ENCODE data around the gene ANKRD18B. TPM values are rescaled to one million over a fixed set of nuclear protein-coding genes. Genes with fewer than 3 reads are reported as not detected.
"Not testable (repeated sequence)": the region's sequence is repeated elsewhere in the genome, so short reads cannot be mapped to it uniquely, and the experiment has no call there.

Gene ANKRD18B
- total RNA-seq, 1 experiment from 2014 or later: 9.1 TPM

DNA sequence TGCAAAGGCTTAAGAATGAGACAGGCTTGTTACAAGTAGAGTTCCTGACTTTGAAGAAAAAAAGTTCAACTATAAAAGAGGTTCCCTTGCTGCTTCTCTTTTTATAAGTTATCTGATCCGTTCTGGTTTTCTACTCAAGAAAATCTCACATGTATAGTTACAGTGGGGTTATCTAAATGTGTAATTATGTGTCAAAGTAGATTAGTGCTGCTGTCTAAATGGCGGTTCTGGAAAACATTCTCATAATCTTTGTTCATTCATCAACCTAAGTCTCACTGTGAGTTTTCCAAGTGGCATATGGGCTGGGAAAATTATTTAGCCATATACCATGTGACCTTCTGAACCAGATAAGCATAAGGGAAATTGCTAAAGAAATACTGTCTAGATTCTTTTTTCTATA lies 21.7 kb downstream of the ANKRD18B start:
- not testable (repeated sequence) for H3K14ac ChIP-seq (ENCODE audit: insufficient read depth, low read length); H2BK120ac ChIP-seq (ENCODE audit: low read depth, low read length, poor library complexity, severe bottlenecking); H3K18ac ChIP-seq (ENCODE audit: insufficient read length, low read depth, low read length); H4K8ac ChIP-seq (replicated peaks; ENCODE audit: insufficient read length, low read depth, low read length); H3K4me1 ChIP-seq (ENCODE audit: insufficient read depth, low read length); H3K9me3 Mint-ChIP-seq; H3K9me3 ChIP-seq (ENCODE audit: control insufficient read depth, low read depth, low read length); H4K20me1 ChIP-seq (ENCODE audit: control insufficient read depth, insufficient read depth, insufficient read length); H2BK15ac ChIP-seq (ENCODE audit: low read depth, low read length); H3K27me3 ChIP-seq (ENCODE audit: insufficient read depth, low read length); H3K56ac ChIP-seq (ENCODE audit: insufficient read length, low read depth, low read length); H3K79me1 ChIP-seq (ENCODE audit: insufficient read depth, low read depth, low read length, poor library complexity, severe bottlenecking); H3K9ac ChIP-seq (ENCODE audit: extremely low read depth, insufficient read length, low read length); H3K23me2 ChIP-seq (ENCODE audit: insufficient read length, low read depth, low read length, poor library complexity, severe bottlenecking); DNase-seq; H2BK20ac ChIP-seq (ENCODE audit: low read depth, low read length, poor library complexity, severe bottlenecking); H3K79me2 ChIP-seq (ENCODE audit: insufficient read depth, low read length); H2BK12ac ChIP-seq (ENCODE audit: insufficient read length, low read depth, low read length); H3K23ac ChIP-seq (ENCODE audit: insufficient read length, low read depth, low read length); H3K4me2 ChIP-seq (ENCODE audit: insufficient read depth, insufficient read length, low read length); H3K27ac ChIP-seq (ENCODE audit: insufficient read length, low read depth, low read length); H3K27me3 Mint-ChIP-seq (ENCODE audit: low read depth); H4K91ac ChIP-seq (ENCODE audit: insufficient read length, low read depth, low read length); H2BK5ac ChIP-seq (ENCODE audit: insufficient read length, low read length); H3K4me3 Mint-ChIP-seq; H4K5ac ChIP-seq (ENCODE audit: insufficient read length, low read depth, low read length); H3K27ac Mint-ChIP-seq; H2AK5ac ChIP-seq (ENCODE audit: insufficient read length, low read length); H3T11ph ChIP-seq (ENCODE audit: low read length); H3K4me1 Mint-ChIP-seq; H3K4ac ChIP-seq (ENCODE audit: low read depth, low read length); H2AFZ ChIP-seq (ENCODE audit: low read length)
- no CpG with 5 or more reads among the region's 2 CpGs for WGBS (ENCODE audit: extremely low coverage, insufficient read length, low lambda C conversion rate)
- peaks cover 0 to 17% (median 2%) of the 10 kb centered on the region in 3 experiments; a peak in 3 of 7 replicates for H3K36me3 Mint-ChIP-seq (ENCODE audit: insufficient read depth in 1 of 3, low read depth in 3 of 3)

DNA sequence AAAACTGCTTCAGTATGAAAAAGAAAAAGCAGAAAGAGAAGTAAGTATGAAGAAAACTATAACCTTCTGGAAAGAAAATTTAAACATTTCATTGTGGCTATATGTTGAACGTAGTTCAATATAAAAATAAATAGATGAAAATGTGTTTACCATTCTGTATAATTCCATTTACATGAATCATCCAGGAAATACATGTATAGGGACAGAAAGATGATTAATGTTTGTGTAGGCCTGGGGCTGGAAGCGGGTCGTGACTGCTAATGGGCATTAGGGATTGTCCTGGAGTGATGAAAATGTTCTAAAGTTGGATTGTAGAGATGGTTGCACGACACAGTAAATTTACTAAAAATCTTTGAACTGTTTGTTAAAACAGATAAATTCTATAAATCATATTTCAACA lies 24.8 kb downstream of the ANKRD18B start:
- H3K4me1 Mint-ChIP-seq; H2BK120ac ChIP-seq (ENCODE audit: low read depth, low read length, poor library complexity, severe bottlenecking); H3K9ac ChIP-seq (ENCODE audit: extremely low read depth, insufficient read length, low read length); H3K9me3 ChIP-seq (ENCODE audit: control insufficient read depth, low read depth, low read length); H3T11ph ChIP-seq (ENCODE audit: low read length); H3K23me2 ChIP-seq (ENCODE audit: insufficient read length, low read depth, low read length, poor library complexity, severe bottlenecking); H2BK12ac ChIP-seq (ENCODE audit: insufficient read length, low read depth, low read length); H4K20me1 ChIP-seq (ENCODE audit: control insufficient read depth, insufficient read depth, insufficient read length); H2BK5ac ChIP-seq (ENCODE audit: insufficient read length, low read length); H3K4me1 ChIP-seq (ENCODE audit: insufficient read depth, low read length); H3K4me2 ChIP-seq (ENCODE audit: insufficient read depth, insufficient read length, low read length); H3K9me3 Mint-ChIP-seq; H2AFZ ChIP-seq (ENCODE audit: low read length); H3K4me3 Mint-ChIP-seq; H4K91ac ChIP-seq (ENCODE audit: insufficient read length, low read depth, low read length); H3K27ac Mint-ChIP-seq; H3K23ac ChIP-seq (ENCODE audit: insufficient read length, low read depth, low read length); H3K79me1 ChIP-seq (ENCODE audit: insufficient read depth, low read depth, low read length, poor library complexity, severe bottlenecking); H3K27ac ChIP-seq (ENCODE audit: insufficient read length, low read depth, low read length); H4K8ac ChIP-seq (replicated peaks; ENCODE audit: insufficient read length, low read depth, low read length); H2AK5ac ChIP-seq (ENCODE audit: insufficient read length, low read length); H3K18ac ChIP-seq (ENCODE audit: insufficient read length, low read depth, low read length); H3K79me2 ChIP-seq (ENCODE audit: insufficient read depth, low read length); H2BK15ac ChIP-seq (ENCODE audit: low read depth, low read length); H3K56ac ChIP-seq (ENCODE audit: insufficient read length, low read depth, low read length); H4K5ac ChIP-seq (ENCODE audit: insufficient read length, low read depth, low read length); H3K27me3 Mint-ChIP-seq (ENCODE audit: low read depth); DNase-seq; H3K14ac ChIP-seq (ENCODE audit: insufficient read depth, low read length); H2BK20ac ChIP-seq (ENCODE audit: low read depth, low read length, poor library complexity, severe bottlenecking); H3K27me3 ChIP-seq (ENCODE audit: insufficient read depth, low read length); H3K4ac ChIP-seq (ENCODE audit: low read depth, low read length): not testable (repeated sequence)
- peaks cover 2 to 14% (median 2%) of the 10 kb centered on the region in 3 experiments; a peak in 4 of 7 replicates for H3K36me3 Mint-ChIP-seq (ENCODE audit: insufficient read depth in 1 of 3, low read depth in 3 of 3)
- WGBS (ENCODE audit: extremely low coverage, insufficient read length, low lambda C conversion rate): no CpG with 5 or more reads among the region's 4 CpGs

Measured in H9 (cell line).